HTERT RPE-1 (cell line): ENCODE measurements around the gene RPS18.
"Not testable (repeated sequence)": the region's sequence is repeated elsewhere in the genome, so short reads cannot be mapped to it uniquely, and the experiment has no call there.

Experiments used
- in situ Hi-C: fragments of 300-500 bp; cut with MboI; formaldehyde crosslinking; loops from 4 replicates; pipeline ENCODE4 v1.14.3; 2020; ENCODE audit warnings: low sequenced_read_pairs

Gene RPS18

DNA sequence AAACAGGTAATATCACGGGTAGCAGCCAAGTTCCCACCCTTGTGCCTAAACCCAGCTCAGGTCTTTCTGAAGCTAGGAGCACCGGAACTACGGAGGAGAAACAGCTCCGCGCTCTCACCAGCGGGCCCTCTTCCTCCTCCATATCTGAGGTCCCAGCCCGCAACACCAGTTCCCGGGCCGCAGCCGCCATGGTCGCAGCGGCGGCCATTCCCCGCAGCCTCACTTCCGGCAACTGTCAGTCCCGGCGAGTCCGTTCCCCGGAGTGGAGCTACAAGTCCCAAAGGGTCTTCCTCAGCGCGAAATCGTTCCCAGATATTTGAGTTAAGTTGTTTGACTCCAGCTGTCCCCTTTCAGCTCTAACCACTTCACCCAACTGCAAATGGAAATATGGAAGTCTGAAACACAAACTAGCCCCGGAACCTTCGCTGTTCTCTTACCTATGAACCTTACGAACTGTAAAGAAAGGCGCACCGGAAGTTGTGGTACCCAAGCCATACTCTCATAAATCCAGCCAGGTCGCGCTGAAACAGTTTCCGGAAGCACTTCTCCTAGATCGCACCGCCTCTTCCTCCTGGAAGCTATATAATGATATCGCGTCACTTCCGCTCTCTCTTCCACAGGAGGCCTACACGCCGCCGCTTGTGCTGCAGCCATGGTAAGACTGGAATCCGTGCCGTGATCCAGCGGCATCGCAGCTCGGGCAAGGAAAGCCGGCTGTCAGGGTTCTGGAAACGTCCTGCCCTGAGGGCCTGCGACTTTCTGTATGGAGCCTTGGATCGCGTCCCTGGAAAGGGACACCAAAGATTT is at the start of gene RPS18, which contains the start of gene VPS52:
RPS18 (plus strand) TSS at position 608 of the 807 bp plus-strand sequence; CDS start at position 653, 45 bp downstream.
VPS52 (minus strand) TSS at position 409 of the 807 bp plus-strand sequence; CDS start at position 208, 201 bp downstream.
- in situ Hi-C loops, result no loop called here

DNA sequence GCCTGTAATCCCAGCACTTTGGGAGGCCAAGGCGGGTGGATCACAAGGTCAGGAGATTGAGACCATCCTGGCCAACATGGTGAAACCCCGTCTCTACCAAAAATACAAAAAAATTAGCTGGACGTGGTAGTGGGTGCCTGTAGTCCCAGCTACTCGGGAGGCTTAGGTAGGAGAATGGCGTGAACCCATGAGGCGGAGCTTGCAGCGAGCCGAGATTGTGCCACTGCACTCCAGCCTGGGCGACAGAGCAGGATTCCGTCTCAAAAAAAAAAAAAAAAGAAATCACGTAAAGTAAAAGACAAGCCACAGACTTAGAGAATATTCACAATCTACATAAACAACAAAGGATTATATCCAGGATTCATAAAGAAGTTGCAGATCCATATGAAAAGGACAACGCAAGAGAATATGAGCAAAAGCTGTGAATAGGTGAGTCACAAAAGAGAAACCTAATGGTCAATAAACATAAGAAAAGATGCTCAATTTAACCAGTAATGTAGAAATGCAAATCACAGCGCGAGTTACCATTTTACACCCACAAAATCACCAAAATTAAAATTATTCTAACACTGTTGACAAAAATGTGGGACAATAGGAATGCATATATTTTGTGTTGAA is 45.3 kb upstream of the RPS18 start:
- in situ Hi-C loops, result not testable (repeated sequence)

DNA sequence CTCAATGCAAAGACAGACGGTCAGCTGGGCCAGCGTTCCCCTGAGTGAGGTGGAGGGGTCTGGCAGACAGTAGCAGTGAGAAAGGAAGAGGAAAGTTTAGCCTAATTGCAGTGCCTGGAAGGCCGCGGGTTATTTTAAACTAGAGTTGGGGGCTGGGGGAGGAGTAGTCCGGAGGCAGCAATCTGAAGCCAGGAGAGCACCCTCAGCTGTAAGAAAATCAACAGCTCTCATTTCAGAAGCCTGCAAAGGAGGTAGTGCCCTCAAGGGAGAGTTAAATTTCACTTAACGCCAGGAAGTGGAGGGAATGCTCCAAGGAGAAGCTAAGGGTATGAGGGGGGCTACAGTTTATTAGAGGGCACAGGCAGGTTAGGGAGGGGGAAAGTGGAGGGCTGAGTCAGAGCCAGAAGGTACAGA is 36.6 kb upstream of the RPS18 start:
- in situ Hi-C loops, result no loop called here

DNA sequence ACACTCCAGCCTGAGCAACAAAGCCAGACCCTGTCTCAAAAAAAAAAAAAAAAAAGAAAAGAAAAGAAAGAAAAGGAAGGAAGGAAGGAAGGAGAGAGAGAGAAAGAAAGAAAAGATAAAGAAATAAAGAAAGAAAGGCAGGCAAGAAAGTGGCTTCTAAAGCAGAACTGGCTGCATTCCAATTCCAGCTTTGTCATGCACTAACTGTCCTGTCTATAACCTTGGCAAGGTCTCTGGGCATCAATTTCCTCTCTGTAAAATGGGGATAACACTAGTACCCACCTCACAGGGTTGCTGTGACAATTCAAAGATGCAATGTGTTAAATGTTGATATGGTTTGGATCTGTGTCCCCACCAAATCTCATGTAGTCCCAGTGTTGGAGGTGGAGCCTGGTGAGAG is 35.5 kb upstream of the RPS18 start:
- in situ Hi-C loops, result no loop called here

DNA sequence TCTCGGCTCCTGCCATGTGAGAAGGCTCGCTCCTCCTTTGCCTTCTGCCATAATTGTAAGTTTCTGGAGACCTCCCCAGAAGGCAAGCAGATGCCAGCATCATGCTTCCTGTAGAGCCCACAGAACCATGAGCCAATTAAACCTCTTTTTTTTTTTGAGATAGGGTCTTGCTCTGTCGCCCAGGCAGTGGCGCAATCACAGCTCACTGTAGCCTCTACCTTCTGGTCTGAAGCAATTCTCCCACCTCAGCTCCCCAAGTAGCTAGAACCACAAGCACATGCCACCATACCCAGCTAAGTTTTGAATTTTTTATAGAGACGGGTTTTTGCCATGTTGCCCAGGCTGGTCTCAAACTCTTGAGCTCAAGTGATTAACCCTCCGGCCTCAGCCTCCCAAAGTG is 35.0 kb upstream of the RPS18 start:
- in situ Hi-C loops, result no loop called here

DNA sequence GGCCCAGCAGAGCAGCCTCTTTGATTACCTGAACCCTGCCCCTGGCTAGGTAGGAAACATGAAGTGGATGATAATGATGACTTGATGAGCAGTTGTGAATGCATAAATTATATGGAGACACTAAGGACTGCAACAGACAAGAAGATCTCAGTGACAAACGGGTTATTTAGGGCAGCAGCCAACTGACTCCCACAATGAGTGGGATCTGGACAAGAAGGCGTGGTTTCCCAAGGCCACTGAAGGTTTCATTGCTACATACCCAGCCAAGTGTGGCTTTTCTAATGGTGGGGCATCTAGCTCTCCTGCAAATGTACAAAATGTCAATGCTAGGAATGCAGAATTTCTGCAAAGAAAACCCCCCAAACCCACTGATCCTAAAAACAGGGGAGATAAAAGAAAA is 34.1 kb upstream of the RPS18 start:
- in situ Hi-C loops, result no loop called here

DNA sequence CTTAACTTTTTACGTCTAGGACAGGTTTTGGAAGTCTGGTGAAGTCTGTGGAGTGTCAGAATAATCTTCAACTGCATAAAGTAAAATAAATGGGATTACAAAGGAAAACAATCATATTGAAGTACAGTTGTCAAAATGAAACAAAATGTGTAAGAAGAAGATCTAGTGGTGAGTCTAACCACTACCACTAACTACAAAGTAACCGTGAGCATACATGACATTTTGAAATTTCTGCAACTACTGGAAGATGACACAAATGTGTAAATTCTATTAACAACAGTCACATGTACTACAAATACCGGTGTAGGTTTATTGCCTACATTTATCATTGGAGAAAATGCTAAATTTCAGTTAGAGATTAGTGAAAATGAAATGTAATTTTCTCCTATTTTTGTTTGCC is 29.9 kb upstream of the RPS18 start:
- in situ Hi-C loops, result no loop called here

DNA sequence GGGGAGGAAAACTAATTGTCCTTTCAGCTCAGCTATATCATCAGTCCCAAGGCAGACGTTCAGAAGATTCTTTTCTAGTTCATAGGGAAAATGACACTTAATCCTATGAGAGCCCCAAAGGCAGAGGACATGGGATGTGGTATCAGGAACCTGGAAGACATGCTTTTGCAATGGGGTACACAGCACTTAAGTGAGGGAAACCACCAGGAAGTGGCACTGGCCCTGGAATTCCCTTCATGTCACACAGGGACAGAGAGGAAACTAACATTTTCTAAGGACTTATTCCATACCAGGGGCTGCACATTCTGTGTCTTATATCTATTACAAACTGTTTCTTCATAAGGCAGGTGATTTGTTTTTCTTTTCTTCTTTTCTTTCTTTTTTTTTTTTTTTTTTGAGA is 28.4 kb upstream of the RPS18 start:
- in situ Hi-C loops, result no loop called here

DNA sequence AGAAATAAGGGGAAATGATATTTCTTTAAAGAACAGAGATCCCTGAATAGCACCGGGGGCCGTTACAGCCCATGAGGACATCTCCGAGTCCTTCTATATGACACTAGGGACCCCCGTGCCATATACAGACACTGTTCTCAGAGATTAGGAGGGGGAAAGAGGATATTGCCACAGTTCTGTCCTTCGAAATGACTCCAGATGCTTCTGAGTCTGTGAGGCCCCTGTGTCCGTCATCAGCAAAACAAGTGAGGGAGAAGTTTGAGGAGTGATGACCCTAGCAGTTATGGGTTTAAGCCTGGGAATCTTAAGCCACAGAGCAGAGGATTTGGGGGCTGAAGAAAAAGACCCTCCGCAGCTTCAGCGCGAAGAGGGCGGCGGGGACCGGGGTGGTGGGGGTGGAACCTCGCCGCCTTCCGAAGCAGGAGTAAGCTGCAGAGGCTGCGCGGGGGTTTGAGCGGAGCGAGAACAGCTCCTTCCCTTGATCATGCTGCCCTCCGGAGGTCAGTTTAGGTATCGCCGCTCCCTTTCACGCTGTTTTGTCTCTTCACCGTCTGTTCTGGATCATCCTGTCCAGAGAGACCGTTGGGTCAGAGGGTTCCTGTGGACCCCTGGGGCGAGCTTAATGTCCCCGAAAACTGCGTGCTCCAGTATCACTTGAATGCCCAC is 23.8 kb upstream of the RPS18 start:
- in situ Hi-C loops, result no loop called here

DNA sequence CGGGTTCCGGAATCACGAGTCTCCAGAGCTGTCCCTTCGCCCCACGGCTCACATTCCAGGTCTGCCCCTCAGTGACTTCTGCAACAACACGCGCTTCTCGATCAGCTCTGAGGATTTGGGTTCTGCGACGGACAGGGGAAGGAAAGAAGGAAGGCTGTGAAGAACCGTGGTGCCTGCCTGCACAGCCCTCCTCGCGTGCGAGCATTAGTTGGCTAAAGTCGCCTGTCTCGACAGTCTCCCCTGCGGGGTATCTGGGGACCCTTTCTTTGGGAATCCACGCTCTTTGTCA is 23.3 kb upstream of the RPS18 start:
- in situ Hi-C loops, result no loop called here

DNA sequence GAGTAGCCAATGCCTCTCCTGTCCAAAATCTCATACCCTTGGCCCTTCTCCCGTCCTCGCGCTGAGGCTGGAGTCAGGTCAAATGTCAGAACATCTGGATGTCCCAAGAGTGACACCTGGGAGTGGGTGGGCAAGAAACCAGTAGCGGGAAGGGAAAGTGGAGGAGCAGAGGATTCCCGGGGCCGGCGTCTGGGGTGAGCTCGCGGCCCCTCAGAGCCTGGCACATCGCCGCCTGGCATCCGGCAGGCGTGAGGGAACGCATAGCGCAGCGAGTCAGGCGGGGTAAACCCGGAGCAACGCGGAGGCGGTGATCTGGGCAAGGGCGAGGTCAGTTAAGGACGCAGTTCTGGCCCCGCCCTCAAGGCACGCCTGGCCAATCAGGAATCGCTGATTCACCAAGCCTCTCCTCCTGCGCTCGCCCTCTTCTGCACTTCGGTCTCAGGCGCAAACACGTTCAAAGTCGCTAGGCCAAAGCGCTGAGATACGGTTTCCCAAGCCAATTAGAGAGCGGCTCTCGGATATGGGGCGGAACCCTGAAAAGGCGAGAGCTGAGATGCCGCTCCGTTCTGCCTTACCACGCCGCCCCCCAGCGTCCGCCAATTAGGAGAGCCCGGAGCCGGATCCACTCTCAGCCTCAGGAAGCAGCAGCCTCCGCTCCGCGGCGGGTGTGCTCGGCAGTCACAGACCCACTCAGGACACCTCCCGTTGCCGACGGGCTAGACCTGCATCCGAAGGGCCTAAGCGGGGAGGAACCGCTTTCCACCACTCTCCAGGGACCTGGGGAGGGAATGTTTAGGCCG is 22.7 kb upstream of the RPS18 start:
- in situ Hi-C loops, result no loop called here

DNA sequence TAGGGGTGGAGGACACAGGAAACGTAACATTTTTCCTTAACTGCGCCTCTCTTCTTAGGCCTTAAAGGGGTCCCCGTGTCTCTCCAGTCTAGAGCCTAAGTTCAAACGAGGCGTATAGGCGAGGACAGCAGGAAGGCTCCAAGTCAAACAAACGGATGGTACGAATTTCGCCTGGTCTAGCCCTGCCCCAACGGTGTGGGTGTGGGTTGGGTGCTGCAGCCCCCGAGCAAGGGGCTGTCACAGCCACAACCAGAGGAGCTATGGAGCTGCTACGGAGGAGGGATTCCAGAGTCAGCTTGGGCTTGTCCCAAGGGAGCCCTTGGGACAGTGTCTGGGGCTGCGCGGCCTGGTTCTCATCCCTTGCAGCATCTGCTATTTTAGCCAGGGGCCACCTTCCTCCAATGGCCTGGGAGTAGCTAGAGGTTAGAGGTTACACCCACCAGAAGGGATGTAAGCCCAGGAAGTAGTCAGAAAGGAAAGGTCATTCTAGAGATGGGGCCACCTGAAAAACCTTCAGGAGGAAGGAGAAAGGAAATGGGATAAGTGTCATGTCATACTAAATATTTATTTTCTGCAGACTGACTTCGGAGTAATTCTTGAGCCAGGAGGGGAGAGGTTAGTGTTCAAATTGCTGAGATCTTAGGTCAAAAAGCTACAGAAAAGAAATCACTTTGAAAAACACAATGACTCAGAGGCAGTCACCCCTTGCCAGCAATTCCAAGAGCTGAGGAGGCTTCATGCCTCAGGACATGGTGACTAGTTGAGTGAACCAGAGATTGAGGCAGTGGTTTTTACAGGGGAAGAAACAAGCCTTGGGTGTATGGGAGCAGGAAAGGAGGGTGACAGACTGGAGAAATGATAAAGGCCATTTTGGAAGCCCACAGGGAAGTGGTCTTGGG is 21.9 kb upstream of the RPS18 start:
- in situ Hi-C loops, result no loop called here

DNA sequence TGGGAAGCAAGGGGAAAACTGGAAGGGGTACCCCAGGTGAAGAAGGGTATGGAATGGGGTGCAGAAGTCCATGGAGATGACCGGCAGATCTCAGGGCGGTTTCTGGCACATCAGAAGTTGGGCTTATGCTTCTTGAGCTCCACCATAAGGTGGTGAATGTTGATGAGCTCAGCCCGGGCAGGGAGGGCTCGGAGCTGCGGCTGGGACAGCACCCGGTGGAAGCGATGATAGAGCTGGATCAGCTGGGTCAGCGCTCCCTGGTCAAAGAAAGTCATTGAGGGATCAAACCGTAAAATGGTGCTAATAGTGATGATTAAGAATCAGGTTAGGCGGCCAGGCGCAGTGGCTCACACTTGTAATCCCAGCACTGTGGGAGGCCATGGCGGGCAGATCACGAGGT is 21.1 kb upstream of the RPS18 start:
- in situ Hi-C loops, result no loop called here

DNA sequence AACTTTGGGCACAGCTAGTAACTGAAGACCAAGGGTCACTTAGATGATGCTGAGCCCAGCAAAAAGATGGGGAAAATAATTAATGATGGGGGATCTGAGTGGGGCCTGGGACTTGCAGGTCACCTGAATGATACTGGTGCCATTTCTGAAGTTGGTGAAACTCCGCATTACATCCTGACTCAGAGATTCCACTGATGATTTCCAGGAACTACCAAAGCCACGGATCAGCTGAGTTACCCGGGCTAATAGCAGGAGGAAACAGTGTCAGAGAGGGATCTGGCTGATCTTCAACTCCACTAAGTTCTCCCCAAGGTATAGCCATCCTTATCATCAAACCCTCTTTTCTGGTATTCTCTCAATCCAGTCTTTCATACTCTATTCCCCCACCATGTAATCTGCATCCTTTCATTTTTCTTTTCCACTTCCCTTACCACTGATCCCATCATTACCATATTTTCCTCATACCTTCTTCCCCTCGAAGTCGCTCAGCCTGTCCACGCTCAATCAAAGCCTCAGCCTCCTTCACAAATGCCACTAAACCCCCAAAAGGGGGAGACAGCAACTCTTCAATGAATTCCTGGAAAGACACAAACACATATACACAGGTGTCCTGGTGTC is 20.4 kb upstream of the RPS18 start:
- in situ Hi-C loops, result no loop called here

DNA sequence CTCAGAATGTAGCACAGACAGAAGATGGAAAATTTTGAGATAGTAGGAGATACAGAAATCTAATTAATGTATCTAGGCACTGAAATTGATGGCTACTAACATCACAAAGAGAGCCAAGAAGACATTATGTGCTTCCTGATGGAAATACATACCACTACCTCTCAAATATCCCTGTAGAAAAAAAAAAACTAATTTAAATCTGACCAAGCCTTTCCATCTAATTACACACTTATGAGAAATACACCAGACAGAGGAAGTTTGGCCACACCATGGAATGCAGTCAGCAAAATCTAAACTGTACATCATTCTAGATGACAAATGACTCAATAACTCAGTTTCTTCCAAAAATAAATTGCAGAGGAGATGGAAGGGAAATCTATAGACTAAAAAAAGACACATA is 19.1 kb upstream of the RPS18 start:
- in situ Hi-C loops, result no loop called here

DNA sequence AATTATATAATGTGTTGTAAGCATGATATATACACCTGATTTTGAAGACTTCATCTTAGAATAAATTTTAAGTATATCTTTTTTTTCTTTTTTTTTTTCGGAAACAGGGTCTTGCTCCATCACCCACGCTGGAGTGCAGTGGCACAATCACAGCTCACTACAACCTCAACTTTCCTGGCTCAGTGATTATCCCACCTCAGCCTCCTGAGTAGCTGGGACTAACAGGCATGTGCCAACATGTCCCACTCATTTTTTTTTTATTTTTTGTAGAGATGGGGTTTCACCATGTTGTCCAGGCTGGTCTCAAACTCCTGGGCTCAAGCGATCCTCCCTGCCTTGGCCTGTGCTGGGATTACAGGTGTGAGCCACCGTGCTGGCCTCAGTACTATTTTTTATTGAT is 17.3 kb upstream of the RPS18 start:
- in situ Hi-C loops, result no loop called here

DNA sequence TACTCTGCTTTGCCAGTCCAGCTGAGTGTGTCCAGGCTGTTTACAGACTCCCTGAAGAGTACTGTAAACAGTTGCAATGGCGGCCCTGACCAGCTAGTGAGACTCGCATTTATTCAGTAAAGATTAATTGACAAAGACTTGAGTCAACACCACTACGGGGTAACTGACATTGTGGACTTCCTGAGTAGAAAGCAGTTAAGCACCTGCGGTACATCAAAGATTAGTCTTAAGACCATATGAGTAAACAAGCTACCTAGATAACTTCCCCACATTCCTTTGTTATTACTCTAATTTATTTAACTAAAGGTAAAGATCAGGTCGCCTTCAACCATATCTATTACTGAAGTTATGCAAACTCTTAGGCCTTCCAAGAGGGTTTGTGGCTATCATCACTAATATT is 12.8 kb upstream of the RPS18 start:
- in situ Hi-C loops, result no loop called here

DNA sequence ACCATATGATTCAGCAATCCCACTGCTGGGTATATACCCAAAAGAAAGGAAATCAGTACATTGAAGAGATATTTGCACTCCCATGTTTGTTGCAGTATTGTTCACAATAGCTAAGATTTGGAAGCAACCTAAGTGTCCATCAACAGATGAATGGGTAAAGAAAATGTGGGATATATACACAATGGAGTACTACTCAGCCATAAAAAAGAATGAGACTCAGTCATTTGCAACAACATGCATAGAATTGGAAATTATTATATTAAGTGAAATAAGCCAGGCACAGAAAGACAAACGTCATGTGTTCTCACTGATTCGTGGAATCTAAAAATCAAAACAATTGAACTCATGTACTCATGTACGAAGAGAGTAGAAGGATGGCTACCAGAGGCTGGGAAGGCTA is 9.4 kb upstream of the RPS18 start:
- in situ Hi-C loops, result not testable (repeated sequence)

DNA sequence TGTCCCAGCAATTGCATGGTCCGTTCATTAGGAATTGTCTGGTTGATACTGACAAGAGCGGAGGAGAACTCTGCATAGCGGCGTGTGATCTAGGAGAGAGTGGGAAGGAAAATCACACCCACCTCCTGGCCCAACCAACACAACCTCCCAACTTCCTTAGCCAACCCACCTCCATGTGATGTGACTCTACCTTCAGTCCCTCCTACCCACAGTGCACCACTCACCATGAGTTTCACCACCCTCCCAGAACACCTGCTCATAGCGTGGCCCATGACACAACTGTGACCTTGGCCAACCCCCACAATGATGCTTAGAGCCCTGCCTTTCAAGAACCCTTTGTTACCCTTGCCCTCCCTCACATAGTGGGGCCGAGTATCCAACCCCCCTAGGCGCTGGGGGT is 7.9 kb upstream of the RPS18 start:
- in situ Hi-C loops, result no loop called here

DNA sequence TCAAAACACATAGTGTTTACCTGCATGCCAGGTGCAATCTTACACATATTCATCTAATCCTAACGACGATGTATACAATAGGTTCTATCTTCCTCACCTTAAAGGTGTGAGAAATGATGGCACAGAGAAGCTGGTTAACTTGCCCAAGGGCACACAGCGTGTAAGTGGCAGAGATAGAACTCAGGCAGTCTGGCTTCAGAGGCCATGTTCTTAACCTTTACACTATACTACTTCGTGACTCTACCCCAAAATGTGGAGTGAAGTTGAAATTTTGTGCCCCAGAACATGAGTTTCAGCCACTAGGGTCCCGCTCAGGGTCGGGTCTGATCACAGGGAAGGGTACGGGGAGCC is 783 bp upstream of the RPS18 start:
- in situ Hi-C loops, result no loop called here
